IgD-negative memory B cell (primary cell): Measurements from ENCODE around the gene CACNB3. TPM values are rescaled to one million over a fixed set of nuclear protein-coding genes. Genes with fewer than 3 reads are reported as not detected.

ENCODE experiments used
- H3K27ac Mint-ChIP-seq, 3 donors: one replicate each; pipeline ENCODE4 v1.8.0; 2020 to 2022; ENCODE audit warnings: mild to moderate bottlenecking in 3 of 3, mixed read lengths in 3 of 3, moderate library complexity in 1 of 3
- H3K27me3 Mint-ChIP-seq: one replicate; pipeline ENCODE4 v1.8.0; 2021; ENCODE audit warnings: mixed read lengths
- H3K36me3 Mint-ChIP-seq: one replicate; pipeline ENCODE4 v1.8.0; 2020; ENCODE audit warnings: mild to moderate bottlenecking, mixed read lengths
- H3K4me1 Mint-ChIP-seq, 3 donors: one replicate each; pipeline ENCODE4 v1.8.0; 2020 to 2022; ENCODE audit warnings: mixed read lengths in 3 of 3, mild to moderate bottlenecking in 1 of 3
- H3K4me3 Mint-ChIP-seq, 4 donors: one replicate each; pipeline ENCODE4 v1.8.0; 2020 to 2022; ENCODE audit warnings: mild to moderate bottlenecking in 4 of 4, mixed read lengths in 4 of 4, moderate library complexity in 3 of 4
- H3K9me3 Mint-ChIP-seq, 3 donors: one replicate each; pipeline ENCODE4 v1.8.0; 2020 to 2021; ENCODE audit warnings: mixed read lengths in 3 of 3, mild to moderate bottlenecking in 1 of 3
- polyA plus RNA-seq: library from polyadenylated mRNA; unstranded; fragments of 300-500 nt; fragmentation: Illumina TruSeq; gene quantifications from one replicate; pipeline ENCODE4 v1.2.3, GENCODE V29; 2021

Gene CACNB3
- polyA plus RNA-seq, 1 donor from 2014 or later = 0.39 TPM

DNA sequence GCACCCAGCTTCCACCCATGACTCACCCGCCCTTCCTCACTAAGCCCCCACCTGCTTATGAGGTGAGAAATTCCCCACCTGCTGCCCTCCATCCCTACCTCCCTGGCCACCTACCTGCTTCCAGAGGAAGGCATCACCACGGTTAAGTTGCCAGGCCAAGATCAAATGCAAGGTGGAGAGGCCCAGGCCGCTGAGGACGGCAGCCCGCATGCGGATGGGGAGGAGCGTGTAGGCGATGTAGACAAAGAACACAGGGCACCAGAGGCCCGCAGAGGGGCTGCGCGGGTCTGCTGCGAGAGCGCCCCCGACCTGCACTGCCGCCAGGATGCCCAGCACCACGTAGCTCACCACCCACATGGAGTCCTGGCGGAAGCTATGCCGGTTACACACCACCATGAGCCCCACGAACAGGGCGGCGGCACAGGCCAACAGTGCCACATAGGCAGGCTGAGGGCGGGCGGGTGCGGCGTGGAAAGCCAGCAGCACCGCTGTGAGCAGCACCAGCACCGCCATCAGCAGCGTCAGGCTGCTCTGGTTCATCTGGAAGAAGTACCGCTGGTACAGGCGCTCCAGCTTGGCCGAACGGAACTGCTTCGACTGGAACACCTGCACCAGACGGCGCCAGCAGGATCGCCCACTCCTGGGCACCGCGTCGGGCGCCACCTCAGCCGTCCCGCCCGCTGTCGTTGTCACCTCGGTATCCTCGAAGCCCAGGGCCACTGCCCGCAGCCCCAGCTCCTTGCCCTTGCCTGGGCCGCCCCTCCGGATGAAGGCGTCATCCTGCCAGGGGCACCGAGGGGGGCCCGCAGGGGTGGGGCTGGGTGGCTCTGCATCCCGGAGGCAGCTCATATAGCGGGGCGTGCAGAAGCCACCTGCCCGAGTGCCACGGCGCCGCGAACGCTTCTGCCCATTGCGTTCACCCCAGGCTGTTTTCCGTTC, 35.6 kb upstream of the CACNB3 start:
- no peak overlapping the region for H3K27ac Mint-ChIP-seq
- H3K4me1 Mint-ChIP-seq = peaks cover 0 to 2% (median 0%) of the 10 kb centered on the region in 3 donors
- peaks cover 16% of the 10 kb centered on the region for H3K27me3 Mint-ChIP-seq
- no peak overlapping the region for H3K4me3 Mint-ChIP-seq
- no peaks in the 10 kb centered on the region for H3K9me3 Mint-ChIP-seq
- H3K36me3 Mint-ChIP-seq = no peaks in the 10 kb centered on the region

DNA sequence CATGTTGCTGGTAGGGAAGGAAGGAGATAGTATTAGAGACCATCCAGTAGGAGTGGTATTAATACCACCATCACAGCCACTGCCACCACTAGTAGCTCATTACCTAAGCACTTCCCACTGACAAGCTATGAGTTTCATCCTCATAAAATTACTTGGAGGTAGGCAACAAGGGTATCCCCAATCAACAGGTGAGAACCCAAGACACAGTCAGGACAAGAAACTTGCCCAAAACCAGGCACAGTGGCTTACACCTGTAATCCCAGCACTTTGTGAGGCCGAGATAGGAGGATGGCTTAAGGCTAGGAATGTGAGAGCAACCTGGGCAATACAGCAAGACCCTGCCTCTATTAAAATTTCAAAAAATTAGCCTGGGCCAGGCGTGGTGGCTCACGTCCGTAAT, 34.9 kb upstream of the CACNB3 start:
- Mint-ChIP-seq H3K4me1 (peaks cover 0 to 2% (median 2%) of the 10 kb centered on the region in 3 donors), H3K27me3 (peaks cover 22% of the 10 kb centered on the region), H3K4me3 (no peak overlapping the region), H3K36me3 (no peaks in the 10 kb centered on the region), H3K27ac (no peak overlapping the region), H3K9me3 (no peaks in the 10 kb centered on the region)

DNA sequence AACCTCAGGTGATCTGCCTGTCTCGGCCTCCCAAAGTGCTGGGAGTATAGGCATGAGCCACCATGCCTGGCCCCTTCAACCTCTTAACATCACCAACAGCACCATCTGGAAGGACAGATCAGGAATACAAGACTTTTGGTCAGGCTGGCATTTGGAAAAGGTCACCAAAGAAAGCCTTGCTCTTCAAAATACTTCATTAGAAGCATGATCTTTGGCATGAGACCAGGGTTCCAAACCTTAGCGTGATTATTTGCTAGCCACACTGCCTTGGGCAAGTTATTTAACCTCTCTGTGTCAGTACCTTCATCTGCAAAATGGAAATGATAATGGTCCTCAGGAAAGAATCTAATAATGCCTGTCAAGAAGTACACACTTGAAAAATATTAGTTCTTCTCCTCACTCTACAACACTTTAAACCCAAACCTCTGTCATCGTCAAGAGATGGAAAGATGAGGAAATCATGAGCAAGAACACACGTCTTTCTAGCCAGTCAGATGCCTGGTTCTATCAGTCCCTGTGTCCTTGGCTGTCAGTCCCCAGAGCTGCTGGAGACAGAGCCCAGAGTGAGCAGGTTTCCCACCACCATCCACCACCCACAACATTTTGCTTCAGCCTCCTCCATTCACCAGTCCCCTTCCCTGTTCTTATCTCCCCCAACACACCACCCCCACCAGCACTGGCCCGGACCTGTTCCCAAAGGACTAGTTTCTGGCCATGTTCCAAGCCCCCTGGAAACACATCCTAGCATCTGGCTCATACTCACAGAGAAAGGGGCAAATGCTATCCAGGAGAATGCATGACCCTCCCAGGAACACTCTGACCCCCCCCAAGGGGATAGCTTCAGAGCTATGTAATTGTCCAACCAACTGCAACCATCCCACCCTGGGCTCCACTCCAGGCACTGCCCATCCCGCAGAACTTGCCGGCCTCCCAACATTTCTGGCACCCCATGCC, 31.4 kb upstream of the CACNB3 start:
- H3K9me3 Mint-ChIP-seq = no peaks in the 10 kb centered on the region

DNA sequence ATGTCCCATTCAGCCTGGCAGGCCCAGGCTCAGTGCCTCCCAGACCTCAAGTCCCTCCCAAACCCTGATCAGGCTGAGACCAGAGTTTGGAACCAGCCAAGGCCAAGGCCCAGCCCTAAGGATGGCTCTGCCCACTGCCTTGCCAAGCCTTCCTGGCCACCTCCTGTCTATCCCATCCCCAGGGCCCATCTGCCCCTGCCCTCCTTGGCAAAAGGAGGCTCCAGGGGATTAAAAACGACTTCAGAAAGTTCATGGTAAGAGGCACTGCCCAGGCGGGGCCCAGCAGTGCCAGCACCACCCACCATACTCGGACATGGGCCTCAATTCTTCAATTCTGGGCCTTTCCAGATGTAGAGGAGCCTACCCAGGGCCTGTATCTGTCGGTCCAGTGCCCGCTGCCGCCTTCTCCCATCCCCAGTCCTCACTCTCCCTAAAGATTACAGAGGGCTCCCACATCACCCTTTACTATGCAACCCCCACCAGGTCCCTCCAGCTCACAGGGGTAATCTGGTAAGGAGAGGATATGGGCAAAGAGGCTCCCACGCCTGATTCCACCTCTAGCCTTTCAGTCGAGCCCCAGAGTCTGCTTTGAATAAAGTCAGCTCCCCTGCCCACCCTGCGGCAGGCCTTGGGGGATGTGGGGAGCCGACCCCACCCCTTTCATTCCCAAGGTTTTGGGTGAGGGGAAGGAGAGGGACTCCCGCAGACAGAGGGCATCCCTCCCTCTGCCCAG, 30.3 kb upstream of the CACNB3 start:
- H3K4me1 Mint-ChIP-seq = peaks cover 0 to 5% (median 2%) of the 10 kb centered on the region in 3 donors
- H3K36me3 Mint-ChIP-seq = no peaks in the 10 kb centered on the region
- no peaks in the 10 kb centered on the region for H3K9me3 Mint-ChIP-seq
- H3K27me3 Mint-ChIP-seq = peaks cover 32% of the 10 kb centered on the region
- H3K4me3 Mint-ChIP-seq = peak overlapping the region; percentile 46 to 86 (median 71)
- peak overlapping the region in 1 of 3 donors; percentile 84 for H3K27ac Mint-ChIP-seq

More for the DNA sequence above, 31.4 kb upstream of the CACNB3 start:
- Mint-ChIP-seq H3K27me3 (peaks cover 32% of the 10 kb centered on the region), H3K4me1 (peaks cover 0 to 5% (median 2%) of the 10 kb centered on the region in 3 donors), H3K27ac (no peak overlapping the region), H3K4me3 (peak overlapping the region in 1 of 4 donors; percentile 31), H3K36me3 (no peaks in the 10 kb centered on the region)

DNA sequence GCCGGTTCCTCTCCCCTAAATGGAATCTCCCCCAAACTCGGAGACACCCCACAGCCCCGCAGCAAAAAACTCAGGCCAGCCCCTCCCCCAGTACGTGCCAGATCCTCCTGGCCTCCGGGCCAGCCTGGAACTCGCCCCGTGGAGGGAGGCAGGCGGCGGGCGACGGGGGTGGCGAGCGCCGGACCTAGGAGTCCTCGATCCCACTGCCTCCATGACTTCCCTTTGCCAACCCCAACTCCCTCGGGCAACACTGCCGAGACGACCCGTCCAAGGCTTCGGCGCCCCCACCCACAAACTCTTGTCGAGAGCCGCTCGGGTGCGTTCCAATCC, 29.8 kb upstream of the CACNB3 start:
- Mint-ChIP-seq H3K27me3 (peaks cover 35% of the 10 kb centered on the region), H3K4me1 (peaks cover 0 to 5% (median 2%) of the 10 kb centered on the region in 3 donors), H3K9me3 (no peaks in the 10 kb centered on the region), H3K27ac (no peak overlapping the region), H3K36me3 (no peaks in the 10 kb centered on the region), H3K4me3 (peak overlapping the region; percentile 46 to 86 (median 71))

DNA sequence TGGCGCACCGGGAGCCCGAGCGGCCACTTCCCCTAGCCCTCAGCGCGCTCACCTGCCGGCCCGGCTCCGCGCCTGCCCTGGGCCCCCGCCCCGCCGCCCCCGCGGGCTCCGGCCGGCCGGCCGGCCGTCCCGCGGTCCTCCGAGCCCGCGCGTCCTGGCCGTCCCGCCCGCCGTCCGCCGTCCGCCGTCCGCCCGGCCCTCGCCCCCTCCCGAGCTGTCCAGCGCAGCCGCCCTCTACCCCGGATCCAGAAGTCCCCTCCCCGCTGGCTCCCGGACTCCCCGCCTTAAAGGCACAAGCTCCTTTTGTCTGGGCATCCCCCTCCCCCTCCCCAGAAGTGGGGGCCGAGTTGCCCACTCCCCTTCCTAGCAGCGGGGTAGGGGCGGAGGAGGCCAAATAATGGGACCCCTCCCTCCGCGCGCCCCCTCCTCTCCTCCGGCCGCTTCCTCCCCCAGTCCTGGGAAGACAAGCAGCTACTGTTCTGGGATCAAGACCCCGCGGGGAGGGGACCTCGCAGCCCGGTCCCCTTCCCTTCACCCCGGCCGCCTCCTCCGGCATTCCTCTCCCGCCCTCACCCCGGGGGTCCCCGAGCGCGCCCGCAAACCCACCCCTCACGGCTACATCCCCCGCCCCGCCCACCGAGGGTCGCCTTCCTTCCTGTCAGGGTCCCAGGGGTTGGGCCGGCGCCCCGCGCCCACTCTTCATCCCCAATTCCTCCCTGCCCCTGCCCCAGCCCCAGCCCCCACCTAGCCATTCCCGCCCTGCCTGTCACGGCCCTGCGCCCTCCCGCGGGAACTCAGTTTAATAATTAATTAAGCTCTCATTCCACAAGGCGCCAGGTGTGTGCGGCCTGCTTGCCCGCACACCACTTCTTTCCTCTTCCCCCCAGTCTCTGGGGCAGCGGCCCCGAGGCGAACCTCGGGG, 29.2 kb upstream of the CACNB3 start, which contains the start of gene ADCY6:
ADCY6 (minus strand) TSS at position 236 of the 922 bp plus-strand sequence. CDS start 5,655 bp downstream, outside the sequence.
- H3K27ac Mint-ChIP-seq = no peak within 1 kb of the TSS
- no peaks in the 10 kb centered on the region for H3K36me3 Mint-ChIP-seq
- peak within 1 kb of the TSS; percentile 46 to 87 (median 77) for H3K4me3 Mint-ChIP-seq
- no peaks in the 10 kb centered on the region for H3K9me3 Mint-ChIP-seq
- H3K27me3 Mint-ChIP-seq = peaks cover 35% of the 10 kb centered on the region
- H3K4me1 Mint-ChIP-seq = peaks cover 0 to 5% (median 2%) of the 10 kb centered on the region in 3 donors

DNA sequence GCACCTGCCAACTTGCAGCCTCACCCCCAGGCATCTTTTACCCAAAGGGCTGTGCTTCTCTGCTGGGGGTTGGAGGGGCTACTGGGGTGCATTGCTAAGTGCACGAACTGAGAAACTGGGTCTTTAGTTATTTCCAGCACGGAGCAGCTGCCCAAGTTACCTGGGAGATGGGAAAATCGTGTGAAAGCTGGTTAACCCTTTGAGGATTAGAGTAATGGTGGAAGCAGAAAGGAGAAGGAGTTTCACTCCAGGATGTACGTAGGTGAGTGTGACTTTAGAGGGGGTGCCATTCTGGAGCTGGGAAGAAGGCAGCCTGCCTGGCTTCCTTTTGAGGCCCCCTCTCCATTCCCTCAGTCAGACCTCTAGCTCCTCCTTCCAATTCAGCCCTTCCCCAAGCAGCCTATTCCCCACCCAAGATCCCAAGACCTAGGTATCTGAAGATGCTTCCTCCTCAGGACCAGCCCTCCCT, 28.4 kb upstream of the CACNB3 start:
- Mint-ChIP-seq H3K9me3 (no peaks in the 10 kb centered on the region), H3K4me1 (peaks cover 3 to 4% (median 3%) of the 10 kb centered on the region in 3 donors), H3K27ac (no peak overlapping the region), H3K36me3 (no peaks in the 10 kb centered on the region), H3K4me3 (peak overlapping the region; percentile 21 to 77 (median 48)), H3K27me3 (peaks cover 32% of the 10 kb centered on the region)

DNA sequence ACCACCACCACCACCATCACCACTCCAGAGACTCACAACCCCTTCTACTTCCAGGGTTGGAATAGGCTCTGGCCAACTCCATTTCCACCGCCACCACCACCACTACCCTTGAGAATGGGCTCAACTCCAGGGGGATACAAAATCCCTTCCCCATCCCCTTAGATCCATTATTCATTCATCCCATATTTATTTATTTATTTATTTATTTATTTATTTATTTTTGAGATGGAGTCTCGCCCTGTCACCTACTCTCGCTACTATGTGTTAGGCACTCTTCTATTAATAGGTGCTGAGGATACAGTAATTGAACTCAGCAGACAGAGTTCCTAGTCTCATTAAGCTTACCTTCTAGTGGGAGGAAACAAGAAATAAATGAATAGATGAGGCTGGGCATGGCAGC, 24.6 kb upstream of the CACNB3 start:
- no peak overlapping the region for H3K4me3 Mint-ChIP-seq
- peaks cover 4 to 8% (median 6%) of the 10 kb centered on the region in 3 donors for H3K4me1 Mint-ChIP-seq
- no peaks in the 10 kb centered on the region for H3K36me3 Mint-ChIP-seq
- no peaks in the 10 kb centered on the region for H3K9me3 Mint-ChIP-seq
- H3K27me3 Mint-ChIP-seq = peaks cover 19% of the 10 kb centered on the region
- peak overlapping the region in 1 of 3 donors; percentile 12 for H3K27ac Mint-ChIP-seq

DNA sequence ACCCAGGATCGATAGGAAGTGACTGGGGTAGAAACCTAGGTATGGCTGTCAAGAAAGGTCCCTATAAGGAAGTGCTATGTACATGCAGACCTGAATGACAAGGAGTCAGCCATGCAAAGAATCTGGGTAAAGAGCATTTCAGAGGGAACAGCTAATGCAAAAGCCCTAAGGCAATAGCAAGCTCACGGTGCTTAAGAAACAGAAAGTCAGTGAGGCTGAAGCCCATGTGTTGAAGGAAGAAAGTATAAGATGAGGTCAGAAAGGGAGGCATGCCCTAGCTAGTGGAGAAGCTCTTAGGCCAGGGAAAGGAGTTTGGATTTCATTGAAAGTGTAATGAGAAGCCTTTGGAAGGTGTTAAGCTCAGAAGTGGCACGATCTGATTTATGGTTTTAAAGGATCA, 23.4 kb upstream of the CACNB3 start:
- H3K4me3 Mint-ChIP-seq = no peak overlapping the region
- H3K27me3 Mint-ChIP-seq = peaks cover 16% of the 10 kb centered on the region
- H3K36me3 Mint-ChIP-seq = no peaks in the 10 kb centered on the region
- no peaks in the 10 kb centered on the region for H3K9me3 Mint-ChIP-seq
- H3K27ac Mint-ChIP-seq = no peak overlapping the region
- H3K4me1 Mint-ChIP-seq = peaks cover 4 to 8% (median 4%) of the 10 kb centered on the region in 3 donors

DNA sequence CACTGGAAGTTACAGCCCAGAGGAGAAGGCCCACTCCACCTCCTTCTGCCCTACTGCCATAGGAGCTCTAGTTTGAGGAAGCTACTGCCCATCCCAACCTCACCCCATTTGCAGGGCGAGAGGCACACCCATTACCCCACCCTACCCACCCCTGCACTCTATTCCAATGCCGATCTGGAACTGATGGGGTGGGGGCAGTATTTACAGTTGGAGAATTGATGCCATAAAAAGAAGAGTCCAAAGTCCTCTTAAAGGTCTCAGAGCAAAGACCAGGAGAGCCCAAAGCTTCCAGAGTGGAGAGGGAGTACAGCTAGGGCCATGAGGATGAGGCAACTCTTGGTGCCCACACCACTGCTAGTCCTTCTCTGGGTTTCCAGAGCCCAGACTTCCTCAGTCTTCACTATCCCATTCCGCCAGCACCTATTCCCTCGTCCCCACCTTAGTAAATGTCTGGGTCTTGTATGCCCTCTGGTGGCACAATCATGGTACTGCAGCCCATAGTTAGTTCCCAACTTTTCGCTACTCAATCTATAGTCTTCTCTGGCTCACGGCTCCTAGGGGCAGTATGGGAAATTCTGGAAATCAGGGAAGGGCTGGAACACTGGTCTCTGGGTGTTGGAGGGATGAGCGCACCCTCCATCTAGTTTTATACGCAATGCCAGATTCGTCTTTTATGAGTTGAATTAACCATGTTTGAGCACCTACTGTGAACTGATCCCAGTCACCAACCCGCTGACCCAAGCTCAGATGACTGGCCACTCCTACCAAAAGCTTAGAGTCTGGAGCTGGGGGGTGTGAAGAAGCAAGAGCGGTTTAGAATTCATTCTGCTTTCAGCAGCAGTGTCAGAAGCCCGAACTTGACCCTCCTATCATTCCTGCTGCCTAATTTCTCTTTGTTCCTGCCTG, 22.5 kb upstream of the CACNB3 start:
- H3K36me3 Mint-ChIP-seq = no peaks in the 10 kb centered on the region
- no peak overlapping the region for H3K27ac Mint-ChIP-seq

DNA sequence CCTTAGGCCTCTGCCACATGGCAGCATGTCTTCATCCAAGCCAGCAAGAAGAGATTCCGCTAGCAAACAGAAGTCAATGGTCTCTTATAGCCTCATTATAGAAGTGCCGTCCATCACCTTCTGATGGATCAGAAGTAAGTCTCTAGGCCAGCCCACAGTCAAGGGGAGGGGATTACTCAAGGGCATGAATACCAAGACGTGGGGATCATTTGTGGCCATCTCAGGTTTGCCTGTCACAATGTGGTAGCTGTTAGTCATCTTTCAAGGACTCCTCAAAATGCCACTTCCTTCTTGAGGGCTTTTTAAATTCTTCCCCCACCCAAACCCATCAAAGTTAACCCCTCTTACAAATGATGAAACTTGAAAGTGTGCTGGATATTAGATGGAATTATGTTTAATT, 21.3 kb upstream of the CACNB3 start:
- Mint-ChIP-seq H3K27ac (no peak overlapping the region), H3K27me3 (peaks cover 13% of the 10 kb centered on the region)

More for the DNA sequence above, 22.5 kb upstream of the CACNB3 start:
- peaks cover 13% of the 10 kb centered on the region for H3K27me3 Mint-ChIP-seq
- peaks cover 3 to 8% (median 4%) of the 10 kb centered on the region in 3 donors for H3K4me1 Mint-ChIP-seq
- peak overlapping the region in 1 of 4 donors; percentile 18 for H3K4me3 Mint-ChIP-seq
- no peaks in the 10 kb centered on the region for H3K9me3 Mint-ChIP-seq

DNA sequence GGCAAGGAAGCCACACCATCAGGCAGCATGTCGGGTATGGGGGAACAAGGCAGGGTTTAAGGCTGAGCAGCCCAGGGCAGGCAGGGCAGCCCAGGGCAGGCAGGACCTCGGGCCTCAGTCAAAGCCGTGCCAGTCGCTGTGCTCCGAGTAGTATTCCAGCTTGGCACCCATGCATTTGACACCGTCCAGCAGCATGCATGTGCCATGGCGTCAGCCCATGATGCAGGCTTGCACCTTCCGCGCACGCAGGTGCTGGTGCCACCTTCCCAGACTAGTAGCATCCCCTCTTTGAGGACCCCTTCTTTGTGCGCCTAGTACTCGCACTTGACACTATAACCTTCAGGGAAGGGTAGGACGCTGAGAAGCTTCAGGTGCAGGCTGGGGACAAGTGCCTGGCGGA, 17.8 kb upstream of the CACNB3 start:
- no peaks in the 10 kb centered on the region for H3K9me3 Mint-ChIP-seq
- H3K27me3 Mint-ChIP-seq = peaks cover 4% of the 10 kb centered on the region
- no peaks in the 10 kb centered on the region for H3K36me3 Mint-ChIP-seq
- H3K27ac Mint-ChIP-seq = no peak overlapping the region
- peaks cover 0 to 5% (median 3%) of the 10 kb centered on the region in 3 donors for H3K4me1 Mint-ChIP-seq
- H3K4me3 Mint-ChIP-seq = no peak overlapping the region

More for the DNA sequence above, 21.3 kb upstream of the CACNB3 start:
- Mint-ChIP-seq H3K4me3 (no peak overlapping the region), H3K4me1 (peaks cover 3 to 8% (median 4%) of the 10 kb centered on the region in 3 donors), H3K36me3 (no peaks in the 10 kb centered on the region), H3K9me3 (no peaks in the 10 kb centered on the region)
